HG03103 (cell line): ENCODE results near the gene GMNC.
"Not testable (repeated sequence)": the region's sequence is repeated elsewhere in the genome, so short reads cannot be mapped to it uniquely, and the experiment has no call there.

Experiments
- ATAC-seq: cut with Tn5 transposase; IDR thresholded peaks from one replicate; pipeline ENCODE4 v1.9.1; 2021; ENCODE audit warnings: low read depth; ENCODE audit not compliant: unreplicated experiment

The GMNC gene, protein sequence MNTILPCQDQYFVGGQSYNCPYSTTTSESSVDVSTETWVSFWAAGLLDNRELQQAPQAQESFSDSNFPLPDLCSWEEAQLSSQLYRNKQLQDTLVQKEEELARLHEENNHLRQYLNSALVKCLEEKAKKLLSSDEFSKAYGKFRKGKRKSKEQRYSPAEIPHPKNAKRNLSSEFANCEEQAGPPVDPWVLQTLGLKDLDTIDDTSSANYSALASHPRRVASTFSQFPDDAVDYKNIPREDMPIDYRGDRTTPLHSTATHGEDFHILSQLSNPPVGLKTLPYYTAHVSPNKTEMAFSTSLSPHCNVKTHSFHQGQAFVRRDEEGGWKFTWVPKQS

DNA sequence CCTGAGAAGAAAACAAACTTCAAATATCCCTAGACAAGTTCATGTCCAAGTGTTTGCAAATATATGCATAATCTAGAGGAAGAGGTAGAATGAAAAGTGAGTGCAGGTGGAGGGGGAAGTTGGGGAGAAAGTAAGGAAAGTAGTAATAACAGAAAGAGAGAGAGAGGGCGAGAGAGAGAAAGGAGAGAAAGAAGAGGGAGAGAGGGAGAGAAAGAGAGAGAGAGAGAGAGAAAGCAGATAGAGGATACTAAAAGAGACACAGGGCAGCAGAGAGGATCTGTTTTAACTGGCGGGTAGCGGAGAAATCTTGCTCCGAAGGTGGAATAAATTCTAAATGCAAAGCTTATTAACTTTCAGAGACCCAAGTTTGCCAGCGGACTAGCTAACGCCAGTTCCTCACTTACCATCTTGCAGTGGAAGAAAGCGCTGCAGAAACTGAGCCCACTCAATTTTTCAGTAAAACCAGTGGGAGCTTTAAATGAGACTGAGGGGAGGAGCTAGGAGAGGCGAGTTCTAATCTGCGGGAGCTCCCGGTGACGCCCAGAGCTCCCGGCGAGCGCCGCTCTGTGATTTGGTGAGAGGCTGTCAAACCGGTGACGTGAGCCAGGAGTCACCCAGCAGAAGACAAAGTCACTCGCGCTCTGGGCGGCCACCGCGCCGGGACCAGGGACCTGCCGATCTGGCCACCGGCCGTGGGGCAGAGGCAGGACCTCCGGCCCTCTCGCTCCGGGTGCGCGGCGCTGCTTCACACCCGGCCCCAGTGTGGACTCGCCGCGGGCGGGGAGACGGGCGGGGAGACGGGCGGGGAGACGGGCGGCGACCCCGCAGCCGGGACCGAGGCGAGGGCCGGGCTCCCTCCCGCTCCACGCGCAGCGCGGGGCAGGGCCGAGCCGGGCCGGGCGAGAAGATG lies at the start of gene GMNC:
GMNC (minus strand) TSS at position 486 of the 910 bp plus-strand sequence; CDS start at position 407, 79 bp downstream.
- ATAC-seq = peak; percentile 61

DNA sequence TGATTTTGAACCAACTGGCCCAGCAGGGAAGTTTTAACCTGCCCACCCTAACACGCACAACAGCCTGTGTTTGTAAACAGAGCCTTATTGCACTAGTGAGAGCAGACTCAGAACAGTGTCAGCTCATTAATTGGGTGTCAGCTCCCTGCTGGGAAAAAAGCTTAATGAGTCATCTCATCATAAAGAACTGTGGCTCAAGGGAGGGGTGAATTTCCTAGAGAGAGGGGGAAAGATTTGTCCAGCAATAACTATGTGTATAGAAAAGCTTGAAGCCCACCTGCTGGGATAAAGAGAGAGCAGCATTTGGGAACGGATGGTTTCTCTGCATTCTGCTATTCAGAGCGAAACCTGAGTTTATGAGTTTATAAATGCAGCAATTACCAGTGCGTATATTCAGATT lies 48.9 kb upstream of the GMNC start:
- no peak for ATAC-seq

DNA sequence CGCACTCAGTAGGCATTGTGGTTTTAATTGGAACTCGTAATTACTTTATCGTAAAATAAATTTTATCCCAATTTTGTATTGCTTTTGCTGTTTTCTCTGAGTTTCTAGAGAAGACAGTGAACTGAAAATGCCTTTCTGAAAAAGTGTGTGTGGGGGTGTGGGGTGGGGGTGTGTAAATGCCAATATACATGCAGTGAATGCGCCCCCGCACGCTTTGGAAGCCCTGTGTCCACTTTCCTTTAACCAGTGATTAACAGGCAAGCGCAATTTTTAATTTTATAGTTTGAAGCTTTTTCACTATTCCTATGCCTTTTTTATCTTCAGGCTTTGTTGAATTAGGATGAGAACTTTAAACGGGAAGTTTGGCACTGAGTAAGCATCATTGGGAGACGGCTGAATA lies 47.4 kb upstream of the GMNC start:
- ATAC-seq = no peak

DNA sequence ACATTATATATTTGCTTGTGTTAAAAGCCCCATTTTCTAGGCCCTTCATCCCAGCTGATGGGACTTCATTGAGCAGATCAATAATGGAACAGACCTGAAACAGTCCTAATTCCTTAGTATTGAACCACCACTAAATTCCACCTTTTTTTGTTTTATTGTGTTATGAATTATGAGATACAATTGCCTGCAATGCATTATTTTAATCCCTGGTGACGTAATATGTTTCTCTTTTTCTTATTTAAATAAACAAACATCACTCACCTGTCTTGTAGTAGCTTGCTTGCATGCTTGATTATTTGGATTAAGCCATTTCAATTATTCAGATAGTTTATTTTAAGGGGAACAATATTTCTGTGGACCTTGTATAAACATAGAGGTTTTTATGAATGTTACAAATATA lies 40.7 kb upstream of the GMNC start:
- no peak for ATAC-seq

DNA sequence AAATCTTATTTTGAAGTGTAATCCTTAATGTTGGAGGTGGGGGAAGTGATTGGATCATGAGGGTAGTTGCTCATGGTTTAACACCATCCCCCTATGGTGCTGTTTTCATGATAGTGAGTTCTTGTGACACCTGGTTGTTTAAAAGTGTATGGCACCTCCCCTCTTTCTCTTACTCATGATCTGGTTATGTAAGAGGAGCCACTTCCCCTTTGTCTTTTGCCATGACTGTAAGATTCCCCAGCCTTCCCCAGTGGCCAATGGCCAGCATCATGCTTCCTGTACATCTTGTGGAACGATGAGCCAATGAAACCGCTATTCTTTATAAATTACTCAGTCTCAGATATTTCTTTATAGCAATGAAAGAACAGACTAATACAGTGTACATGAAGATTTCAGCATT lies 39.8 kb upstream of the GMNC start:
- ATAC-seq = no peak

DNA sequence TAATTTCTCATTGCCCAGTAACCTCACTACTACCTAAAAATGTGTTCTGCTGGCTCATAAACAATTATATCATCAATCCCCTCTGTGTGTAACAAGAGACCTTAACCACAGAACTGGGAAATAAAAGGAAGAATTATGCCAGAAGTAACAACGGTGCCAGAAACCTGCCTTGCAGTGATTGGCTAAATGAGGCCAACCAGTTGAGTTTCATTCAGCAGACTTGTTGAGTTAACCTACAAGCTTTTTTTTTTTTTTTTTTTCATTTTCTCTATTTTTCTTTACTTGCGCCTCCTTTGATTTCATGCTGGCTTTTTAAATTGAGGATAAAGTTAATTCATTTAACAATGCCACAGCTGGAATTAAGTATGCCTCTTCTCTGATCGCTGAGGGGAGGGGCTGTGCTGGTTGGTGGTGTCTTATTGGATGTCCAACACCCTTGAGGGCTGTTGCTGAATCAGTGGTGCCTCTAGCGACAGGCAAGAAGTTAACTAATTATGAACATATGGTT lies 30.0 kb upstream of the GMNC start:
- ATAC-seq = no peak

DNA sequence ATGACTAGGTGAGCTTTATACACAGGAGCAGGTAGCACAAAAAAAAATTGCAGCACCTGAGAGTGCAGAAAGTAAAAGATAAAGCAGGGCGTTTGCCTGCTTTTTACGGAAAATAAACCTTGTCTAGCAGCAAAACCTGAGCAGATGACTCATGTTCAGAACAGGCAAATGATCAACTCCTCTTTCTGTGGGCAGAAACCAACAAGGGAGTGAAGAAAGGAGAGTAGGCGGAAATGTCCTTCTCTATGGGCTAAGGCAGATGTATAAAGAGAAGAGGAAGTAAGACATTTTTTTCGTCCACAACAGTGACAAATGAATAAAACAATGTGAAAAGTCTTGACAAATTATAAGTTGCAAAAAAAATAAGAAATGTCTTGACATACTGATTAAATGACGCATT lies 24.5 kb upstream of the GMNC start:
- ATAC-seq = no peak

DNA sequence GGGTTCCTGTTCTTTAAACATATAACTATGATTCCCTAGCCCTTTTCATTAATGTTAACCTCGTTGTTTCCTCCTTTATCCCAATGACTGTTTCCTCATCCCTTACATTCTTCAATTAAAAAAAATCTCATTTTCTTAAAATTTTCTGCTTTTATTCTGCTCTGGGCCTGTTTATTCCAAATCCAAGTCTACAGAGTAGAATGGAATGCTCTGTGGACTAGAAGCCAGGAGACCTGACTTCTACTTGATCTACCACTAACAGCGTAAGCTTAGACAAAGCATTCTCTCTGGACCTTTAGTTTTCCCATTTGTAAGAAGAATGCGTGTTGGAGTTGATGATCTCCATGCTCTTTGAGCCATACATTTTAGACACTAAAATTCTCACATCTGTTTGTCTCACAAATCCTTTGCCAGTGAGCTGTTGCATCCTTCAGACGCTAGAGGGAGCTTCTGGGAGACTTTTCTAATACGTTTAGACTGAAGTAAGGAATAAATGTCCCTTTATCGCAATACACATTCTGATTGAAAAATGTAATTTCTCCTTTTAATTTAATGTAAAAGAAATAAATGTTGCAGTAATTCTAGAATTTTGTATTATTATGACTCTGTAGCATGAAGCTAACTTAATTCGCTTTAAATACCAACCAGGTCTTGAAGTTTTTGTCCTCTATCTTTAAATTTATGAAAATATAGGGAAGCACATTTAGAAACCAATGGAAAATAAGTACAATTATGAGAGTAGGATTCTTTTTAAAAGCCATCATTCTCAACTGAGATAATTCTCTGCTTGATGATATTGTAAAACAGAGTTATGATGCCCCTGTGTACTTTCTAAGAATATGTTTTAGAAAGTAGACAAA lies 21.7 kb upstream of the GMNC start:
- peak; percentile 81 for ATAC-seq

DNA sequence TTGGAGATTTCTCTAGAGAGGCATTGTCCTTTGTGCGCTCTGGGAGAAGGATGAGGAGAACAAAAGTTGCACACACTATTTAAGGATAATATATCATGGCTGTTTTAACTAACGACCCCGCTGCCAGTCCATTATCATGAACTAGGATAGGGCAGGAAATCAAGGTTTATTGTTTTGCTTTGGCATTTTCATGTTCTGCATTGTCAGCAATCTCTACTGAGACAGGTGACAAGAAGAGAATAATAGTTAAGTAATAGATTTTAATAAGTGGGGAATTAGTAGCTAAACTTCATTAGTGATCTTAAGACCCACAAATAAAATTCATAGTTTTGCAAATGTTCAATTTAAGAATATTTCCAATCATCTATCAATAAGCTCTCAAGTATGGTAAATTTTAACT lies 20.6 kb upstream of the GMNC start:
- ATAC-seq = no peak

DNA sequence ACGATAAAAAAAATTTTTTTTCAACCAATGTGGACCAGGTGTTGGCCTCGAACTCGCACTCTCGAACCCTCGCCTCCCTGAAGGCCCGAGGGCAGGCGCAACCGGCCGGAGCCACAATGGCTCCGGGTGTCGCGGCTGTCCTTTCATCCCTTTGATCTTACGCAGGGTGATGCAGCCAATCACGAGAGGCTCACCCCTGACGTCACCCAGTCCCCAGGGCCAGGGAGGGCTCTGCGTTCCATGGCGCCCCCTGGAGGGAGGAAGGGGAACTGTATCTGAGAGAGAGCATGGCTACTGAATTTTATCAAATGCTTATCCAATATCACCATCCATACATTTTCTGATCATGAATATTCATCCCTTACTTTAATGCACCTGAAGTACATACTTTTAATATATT lies 15.4 kb upstream of the GMNC start:
- ATAC-seq = no peak

DNA sequence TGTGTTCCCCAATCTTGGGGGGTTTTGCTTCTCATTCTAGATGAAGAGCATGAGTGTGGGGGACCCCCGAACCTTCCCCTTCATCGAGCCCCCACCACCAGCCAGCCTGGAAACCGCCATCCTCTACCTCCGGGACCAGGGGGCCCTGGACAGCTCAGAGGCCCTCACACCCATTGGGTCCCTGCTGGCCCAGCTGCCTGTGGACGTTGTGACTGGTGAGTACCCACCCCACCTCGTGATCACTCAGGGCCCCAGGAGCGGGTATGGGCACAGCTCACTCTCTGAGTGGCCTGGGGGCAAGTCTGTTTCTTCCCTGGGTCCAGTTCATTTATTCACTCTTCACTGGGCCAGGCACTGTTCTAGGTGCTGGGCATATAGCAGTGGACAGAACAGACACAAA lies 13.9 kb upstream of the GMNC start:
- ATAC-seq = not testable (repeated sequence)

DNA sequence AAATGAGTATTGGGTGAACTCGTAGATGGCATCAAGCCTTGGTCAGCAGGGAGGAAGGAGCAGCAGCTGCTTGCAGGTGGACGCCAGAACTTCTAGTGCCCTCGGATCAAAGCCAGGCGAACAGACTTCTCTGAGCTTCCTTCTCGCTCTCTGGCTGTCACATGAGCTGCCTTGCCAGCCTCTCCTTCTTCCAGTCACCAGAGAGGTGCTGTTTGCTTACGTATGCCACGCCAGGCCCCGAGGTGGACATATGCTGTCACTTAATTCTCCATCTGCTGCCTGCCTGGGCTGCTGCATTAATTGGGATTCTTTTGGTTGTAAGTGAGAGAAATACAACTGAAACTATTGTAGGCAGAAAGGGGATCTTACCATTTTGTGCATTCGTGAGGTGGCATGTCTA lies 12.6 kb upstream of the GMNC start:
- ATAC-seq = not testable (repeated sequence)

DNA sequence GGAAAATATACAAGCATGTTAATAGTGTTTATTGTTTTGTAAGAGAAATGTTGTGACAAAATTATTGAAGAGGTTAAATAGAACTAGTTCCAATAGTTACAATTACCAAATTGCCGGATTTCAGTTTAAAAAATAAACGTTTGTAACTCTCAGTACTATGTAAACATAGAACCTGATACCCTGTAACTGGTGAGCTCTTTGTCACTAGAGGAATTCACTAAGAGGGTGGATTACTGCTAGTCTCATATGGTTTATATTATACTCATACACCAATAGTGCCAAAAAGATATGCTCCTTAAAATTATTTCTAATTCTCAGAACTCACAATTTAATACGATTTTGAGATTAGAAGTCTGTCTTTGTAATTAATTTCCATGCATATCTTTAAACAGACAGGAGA lies 7.6 kb upstream of the GMNC start:
- no peak for ATAC-seq

DNA sequence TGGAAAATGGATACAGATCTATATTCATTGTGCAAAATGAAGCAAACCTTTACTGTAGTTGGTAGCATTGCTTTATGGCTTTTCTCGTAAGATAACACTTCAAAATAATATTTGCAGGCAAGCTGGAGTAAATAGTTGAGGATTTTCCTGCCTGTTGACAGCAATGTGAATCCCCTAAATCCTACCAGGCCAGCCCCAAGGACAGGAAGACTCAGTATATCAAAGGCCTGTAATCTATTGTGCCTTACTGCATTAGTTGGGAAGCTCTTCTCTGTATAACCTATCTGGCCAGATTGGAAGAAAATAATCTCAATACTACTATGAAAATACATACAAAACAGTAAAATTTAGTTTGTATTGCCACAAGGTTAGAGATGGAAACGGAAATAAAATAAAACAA lies 4.6 kb upstream of the GMNC start:
- no peak for ATAC-seq

DNA sequence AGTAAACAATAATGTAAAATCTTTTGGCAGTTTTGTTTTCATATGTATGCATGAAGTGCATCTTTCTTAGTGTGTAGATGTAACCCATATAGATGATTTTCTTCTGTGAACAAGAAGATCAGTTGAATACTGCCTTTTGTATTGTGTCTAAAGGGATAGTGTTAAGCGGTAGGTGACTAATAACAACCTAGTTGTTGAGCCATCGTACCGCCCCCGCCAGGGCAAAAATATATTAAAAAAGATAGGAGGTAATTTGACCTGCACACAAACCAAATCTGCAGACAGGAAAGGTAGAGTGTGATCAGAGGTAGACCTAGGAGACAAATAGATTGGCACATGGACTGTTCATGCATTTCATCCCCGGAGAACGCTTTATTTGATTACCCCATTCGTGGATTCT lies 3.3 kb upstream of the GMNC start:
- no peak for ATAC-seq

DNA sequence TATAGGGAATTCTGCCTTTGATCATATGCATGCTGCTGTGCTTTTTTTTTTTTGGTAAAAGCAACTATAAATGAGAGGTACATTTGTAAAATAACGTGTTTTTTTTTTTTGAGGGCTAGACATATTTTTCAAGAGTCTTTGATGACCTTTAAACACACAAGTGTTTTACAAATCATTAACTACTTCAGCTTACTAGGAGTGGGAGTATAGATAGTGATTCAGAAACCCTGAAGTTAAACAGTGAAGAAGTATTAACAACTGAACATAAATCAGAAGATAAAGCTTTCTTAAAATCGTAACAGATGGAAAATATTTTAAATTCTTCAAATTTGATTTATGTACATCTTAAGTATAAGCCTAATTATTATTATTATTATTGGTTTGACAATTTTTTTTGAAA lies 2.9 kb upstream of the GMNC start:
- no peak for ATAC-seq

DNA sequence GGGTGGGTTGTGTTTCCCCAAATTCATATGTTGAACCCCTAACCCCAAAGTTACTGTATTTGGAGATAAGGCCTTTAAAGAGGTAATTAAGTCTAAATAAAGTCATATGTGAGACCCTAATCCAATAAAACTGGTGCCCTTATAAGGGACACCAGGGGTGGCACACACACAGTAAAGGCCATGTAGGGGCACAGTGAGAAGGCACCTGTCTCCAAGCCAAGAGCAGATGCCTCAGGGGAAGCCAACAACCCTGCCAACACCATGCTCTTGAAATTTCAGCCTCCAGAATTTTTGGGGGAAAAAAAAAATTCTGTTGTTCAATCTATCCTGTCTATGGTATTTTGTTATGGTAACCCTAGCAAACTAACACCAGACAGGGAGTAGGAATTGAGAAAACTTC lies 1.5 kb upstream of the GMNC start:
- ATAC-seq = no peak

DNA sequence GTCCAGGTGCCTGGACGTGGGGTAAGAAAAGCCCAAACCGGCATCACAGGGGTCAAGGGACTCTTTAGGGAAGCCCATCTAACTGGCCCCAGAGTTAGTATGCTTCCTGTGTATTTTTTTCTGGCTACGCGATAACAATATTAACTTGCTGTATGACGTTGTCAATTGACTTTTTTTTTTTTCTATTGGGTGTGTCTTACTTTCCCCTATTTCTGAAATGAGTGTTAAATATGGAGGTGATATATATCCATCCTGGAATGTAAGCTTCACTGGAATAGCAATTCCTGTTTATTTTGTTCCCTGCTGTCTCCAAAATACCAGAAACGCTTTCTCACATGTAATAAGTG lies 598 bp upstream of the GMNC start:
- ATAC-seq = no peak

DNA sequence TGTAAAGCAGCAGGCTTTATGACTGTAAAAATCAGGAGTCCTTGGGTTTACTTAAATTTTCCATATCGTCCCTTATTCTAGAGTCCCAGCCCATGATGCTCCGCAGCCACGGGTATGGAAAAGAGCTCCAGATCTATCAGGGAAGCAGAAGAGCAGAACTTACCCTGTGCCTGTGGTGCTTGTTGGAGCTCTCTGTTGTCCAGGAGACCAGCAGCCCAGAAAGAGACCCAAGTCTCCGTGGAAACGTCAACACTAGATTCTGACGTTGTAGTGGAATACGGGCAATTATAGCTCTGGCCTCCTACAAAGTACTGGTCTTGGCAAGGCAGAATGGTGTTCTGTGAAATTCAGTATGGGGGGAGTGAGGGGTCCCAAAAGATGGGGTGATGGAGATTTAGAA lies 2.0 kb downstream of the GMNC start:
- ATAC-seq = no peak

DNA sequence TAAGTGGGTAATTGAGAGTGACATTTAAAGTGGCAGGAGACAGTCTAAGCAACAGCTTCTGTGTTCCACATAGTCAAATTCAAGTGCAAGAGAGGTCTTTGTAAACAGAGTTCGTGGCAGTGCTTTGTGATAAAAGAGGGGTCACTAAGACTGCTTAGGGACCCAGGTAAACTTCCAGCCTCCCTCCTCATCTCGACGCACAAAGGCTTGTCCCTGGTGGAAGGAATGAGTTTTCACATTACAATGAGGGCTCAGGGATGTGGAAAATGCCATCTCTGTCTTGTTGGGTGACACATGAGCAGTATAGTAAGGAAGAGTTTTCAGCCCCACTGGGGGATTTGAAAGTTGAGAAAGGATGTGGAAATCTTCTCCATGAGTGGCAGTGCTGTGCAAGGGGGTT lies 7.3 kb downstream of the GMNC start:
- ATAC-seq = no peak

DNA sequence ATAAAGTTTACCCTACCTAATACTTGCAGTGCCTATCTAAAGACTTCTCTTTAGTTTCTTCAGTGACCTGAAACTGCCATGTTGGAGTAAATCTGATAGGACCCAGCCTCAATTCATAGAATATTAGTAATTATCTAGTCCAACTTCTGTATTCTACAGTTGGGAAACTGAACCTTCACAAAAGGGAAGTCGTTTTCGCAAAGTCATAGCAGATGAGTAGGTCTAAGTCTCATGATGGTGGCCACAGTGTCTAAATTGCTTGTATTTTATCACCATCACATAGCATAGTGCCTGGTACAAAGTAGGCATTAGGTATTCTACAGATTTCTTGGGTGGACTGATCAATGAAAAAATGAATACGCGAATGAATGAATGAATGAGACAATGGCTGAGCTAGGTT lies 8.4 kb downstream of the GMNC start:
- no peak for ATAC-seq
